ENCODE measurements around the gene ATP23. TPM values are rescaled to one million over a fixed set of nuclear protein-coding genes. Genes with fewer than 3 reads are reported as not detected.

The ATP23 gene
- total RNA-seq, 1 experiment from 2014 or later = 6.1 TPM

DNA sequence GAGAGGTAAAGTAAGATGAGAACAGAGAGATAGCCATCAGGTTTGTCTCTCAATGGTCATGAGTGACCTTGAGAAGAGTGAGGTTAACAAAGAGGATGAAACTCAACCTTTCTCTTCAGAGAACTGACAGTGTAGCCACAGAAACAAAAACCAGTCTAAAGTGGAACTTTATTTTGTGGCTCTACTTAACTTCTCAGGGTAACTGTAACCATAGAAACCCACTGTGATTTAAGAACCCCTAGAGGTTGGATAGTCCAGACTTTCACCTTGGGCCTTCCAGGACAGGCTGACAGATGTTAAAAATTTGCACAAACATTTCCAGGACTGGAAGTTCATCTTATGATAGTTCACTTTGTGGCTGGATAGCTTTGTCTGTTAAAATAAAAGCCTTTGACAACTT, 48.5 kb downstream of the ATP23 start (continued):
- TF ChIP-seq, protein P1, sequence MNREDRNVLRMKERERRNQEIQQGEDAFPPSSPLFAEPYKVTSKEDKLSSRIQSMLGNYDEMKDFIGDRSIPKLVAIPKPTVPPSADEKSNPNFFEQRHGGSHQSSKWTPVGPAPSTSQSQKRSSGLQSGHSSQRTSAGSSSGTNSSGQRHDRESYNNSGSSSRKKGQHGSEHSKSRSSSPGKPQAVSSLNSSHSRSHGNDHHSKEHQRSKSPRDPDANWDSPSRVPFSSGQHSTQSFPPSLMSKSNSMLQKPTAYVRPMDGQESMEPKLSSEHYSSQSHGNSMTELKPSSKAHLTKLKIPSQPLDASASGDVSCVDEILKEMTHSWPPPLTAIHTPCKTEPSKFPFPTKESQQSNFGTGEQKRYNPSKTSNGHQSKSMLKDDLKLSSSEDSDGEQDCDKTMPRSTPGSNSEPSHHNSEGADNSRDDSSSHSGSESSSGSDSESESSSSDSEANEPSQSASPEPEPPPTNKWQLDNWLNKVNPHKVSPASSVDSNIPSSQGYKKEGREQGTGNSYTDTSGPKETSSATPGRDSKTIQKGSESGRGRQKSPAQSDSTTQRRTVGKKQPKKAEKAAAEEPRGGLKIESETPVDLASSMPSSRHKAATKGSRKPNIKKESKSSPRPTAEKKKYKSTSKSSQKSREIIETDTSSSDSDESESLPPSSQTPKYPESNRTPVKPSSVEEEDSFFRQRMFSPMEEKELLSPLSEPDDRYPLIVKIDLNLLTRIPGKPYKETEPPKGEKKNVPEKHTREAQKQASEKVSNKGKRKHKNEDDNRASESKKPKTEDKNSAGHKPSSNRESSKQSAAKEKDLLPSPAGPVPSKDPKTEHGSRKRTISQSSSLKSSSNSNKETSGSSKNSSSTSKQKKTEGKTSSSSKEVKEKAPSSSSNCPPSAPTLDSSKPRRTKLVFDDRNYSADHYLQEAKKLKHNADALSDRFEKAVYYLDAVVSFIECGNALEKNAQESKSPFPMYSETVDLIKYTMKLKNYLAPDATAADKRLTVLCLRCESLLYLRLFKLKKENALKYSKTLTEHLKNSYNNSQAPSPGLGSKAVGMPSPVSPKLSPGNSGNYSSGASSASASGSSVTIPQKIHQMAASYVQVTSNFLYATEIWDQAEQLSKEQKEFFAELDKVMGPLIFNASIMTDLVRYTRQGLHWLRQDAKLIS (CRISPR knock-in tag; IDR thresholded peaks at IDR 0.05; ENCODE audit: borderline replicate concordance) = no peak
- TF ChIP-seq CREB1 (CRISPR knock-in tag; IDR thresholded peaks at IDR 0.05) = no peak
- no peak for TF ChIP-seq FOXK1 (CRISPR knock-in tag; IDR thresholded peaks at IDR 0.05)
- TF ChIP-seq, protein P2, sequence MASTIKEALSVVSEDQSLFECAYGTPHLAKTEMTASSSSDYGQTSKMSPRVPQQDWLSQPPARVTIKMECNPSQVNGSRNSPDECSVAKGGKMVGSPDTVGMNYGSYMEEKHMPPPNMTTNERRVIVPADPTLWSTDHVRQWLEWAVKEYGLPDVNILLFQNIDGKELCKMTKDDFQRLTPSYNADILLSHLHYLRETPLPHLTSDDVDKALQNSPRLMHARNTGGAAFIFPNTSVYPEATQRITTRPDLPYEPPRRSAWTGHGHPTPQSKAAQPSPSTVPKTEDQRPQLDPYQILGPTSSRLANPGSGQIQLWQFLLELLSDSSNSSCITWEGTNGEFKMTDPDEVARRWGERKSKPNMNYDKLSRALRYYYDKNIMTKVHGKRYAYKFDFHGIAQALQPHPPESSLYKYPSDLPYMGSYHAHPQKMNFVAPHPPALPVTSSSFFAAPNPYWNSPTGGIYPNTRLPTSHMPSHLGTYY (CRISPR knock-in tag; IDR thresholded peaks at IDR 0.05) = no peak
- TF ChIP-seq, protein P3, sequence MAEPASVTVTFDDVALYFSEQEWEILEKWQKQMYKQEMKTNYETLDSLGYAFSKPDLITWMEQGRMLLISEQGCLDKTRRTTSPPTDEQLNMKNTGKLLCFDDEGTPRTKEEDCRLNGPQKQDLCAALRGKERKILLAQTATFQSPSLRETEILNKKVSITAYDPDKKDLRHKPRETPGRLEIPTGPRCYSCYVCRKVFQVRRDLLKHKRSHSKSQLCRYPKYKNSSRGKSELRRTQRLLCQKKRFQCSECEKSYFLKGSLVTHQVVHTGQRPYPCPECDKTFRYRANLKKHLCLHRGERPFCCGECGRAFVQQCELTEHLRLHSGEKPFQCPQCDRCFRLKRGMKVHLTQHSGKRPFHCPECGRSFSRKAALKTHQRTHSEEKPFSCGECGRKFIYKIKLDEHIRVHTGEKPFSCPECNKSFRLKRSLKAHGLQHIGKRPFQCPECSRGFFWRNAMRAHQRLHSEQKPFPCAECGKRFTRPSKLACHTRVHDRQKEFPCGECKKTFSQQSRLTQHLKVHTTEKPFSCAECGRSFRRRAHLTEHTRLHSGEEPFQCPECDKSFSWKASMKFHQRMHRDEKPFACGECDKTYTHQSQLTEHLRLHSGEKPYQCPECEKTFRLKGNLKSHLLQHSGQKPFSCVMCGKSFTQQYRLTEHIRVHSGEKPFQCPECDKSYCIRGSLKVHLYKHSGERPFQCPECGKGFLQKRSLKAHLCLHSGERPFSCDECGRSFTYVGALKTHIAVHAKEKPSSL (CRISPR knock-in tag; conservative IDR thresholded peaks at IDR 0.05) = no peak
- TF ChIP-seq, protein P4, sequence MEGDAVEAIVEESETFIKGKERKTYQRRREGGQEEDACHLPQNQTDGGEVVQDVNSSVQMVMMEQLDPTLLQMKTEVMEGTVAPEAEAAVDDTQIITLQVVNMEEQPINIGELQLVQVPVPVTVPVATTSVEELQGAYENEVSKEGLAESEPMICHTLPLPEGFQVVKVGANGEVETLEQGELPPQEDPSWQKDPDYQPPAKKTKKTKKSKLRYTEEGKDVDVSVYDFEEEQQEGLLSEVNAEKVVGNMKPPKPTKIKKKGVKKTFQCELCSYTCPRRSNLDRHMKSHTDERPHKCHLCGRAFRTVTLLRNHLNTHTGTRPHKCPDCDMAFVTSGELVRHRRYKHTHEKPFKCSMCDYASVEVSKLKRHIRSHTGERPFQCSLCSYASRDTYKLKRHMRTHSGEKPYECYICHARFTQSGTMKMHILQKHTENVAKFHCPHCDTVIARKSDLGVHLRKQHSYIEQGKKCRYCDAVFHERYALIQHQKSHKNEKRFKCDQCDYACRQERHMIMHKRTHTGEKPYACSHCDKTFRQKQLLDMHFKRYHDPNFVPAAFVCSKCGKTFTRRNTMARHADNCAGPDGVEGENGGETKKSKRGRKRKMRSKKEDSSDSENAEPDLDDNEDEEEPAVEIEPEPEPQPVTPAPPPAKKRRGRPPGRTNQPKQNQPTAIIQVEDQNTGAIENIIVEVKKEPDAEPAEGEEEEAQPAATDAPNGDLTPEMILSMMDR (IDR thresholded peaks at IDR 0.05) = no peak
- no peak for TF ChIP-seq ZNF219 (CRISPR knock-in tag; IDR thresholded peaks at IDR 0.05; ENCODE audit: borderline replicate concordance)
- TF ChIP-seq, protein P5, sequence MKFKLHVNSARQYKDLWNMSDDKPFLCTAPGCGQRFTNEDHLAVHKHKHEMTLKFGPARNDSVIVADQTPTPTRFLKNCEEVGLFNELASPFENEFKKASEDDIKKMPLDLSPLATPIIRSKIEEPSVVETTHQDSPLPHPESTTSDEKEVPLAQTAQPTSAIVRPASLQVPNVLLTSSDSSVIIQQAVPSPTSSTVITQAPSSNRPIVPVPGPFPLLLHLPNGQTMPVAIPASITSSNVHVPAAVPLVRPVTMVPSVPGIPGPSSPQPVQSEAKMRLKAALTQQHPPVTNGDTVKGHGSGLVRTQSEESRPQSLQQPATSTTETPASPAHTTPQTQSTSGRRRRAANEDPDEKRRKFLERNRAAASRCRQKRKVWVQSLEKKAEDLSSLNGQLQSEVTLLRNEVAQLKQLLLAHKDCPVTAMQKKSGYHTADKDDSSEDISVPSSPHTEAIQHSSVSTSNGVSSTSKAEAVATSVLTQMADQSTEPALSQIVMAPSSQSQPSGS (CRISPR knock-in tag; IDR thresholded peaks at IDR 0.05; ENCODE audit: borderline replicate concordance, low read depth) = no peak
- no peak for TF ChIP-seq ZNF416 (CRISPR knock-in tag; IDR thresholded peaks at IDR 0.05)
- no peak for TF ChIP-seq OVOL2 (CRISPR knock-in tag; IDR thresholded peaks at IDR 0.05; ENCODE audit: borderline replicate concordance)

DNA sequence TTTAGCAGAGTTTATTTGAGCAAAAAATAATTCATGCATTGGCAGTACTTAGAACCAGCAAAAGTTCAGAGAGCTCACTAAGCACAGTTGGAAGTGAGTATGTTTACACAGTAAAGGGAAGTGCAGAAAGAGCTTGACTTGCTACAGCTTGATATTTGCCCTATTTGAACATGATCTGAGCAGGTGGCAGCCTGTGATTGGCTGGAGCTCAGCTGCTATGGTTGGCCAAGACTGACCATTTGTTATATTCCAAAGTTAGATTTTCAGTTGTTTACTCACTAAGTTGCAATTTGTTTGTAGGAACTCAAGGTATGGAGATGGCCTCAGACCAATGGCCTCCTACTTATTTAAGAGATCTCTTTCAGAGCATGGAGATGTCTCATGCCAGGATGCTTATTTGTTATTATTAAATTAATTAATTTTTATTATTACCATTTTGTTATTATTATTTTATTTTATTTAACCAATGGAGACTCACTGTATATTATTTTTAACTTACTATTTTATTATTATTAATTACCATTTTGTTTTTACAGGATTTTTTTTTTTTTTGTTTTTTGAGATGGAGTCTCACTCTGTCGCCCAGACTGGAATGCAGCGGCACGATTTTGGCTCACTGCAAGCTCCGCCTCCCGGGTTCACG, 49.0 kb downstream of the ATP23 start:
- Mint-ChIP-seq H3K27ac (no peak overlapping the region), H3K27me3 (ENCODE audit: low read depth) (no peaks in the 10 kb centered on the region), H3K36me3 (no peaks in the 10 kb centered on the region), H3K4me3 (no peak overlapping the region), H3K4me1 (no peaks in the 10 kb centered on the region), H3K9me3 (0 out of 2 replicates have a peak, but pooled peaks cover 3% of the 10 kb centered on the region)
- ChIA-PET CTCF (no interaction called here), POLR2A (no interaction called here)
- TF ChIP-seq RELA (CRISPR knock-in tag; IDR thresholded peaks at IDR 0.05; ENCODE audit: borderline replicate concordance) = no peak
- peak; percentile 99 for TF ChIP-seq HMGA2 (CRISPR knock-in tag; IDR thresholded peaks at IDR 0.05)
- DNase-seq (ENCODE audit: low spot score) (no peak), ATAC-seq (no peak)

All from WTC11 (cell line).